ENCODE measurements around the gene CAMTA1.

Gene CAMTA1

DNA sequence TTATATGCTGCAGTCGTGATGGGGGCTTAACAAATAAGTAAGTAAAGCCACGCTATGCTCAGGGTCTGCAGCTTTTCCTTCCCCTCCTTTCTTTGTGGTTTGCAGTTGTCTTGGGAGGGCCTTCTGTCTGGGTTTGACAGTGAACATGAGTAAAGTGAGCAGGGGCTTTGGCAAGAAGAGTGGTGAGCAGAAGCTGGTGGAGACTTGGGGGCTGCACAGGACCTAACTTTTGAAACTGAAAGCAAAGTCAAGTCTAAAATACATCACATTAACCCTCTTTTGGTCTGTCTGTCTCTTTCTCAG lies 617.2 kb downstream of the CAMTA1 start:
- TF ChIP-seq, protein P1, sequence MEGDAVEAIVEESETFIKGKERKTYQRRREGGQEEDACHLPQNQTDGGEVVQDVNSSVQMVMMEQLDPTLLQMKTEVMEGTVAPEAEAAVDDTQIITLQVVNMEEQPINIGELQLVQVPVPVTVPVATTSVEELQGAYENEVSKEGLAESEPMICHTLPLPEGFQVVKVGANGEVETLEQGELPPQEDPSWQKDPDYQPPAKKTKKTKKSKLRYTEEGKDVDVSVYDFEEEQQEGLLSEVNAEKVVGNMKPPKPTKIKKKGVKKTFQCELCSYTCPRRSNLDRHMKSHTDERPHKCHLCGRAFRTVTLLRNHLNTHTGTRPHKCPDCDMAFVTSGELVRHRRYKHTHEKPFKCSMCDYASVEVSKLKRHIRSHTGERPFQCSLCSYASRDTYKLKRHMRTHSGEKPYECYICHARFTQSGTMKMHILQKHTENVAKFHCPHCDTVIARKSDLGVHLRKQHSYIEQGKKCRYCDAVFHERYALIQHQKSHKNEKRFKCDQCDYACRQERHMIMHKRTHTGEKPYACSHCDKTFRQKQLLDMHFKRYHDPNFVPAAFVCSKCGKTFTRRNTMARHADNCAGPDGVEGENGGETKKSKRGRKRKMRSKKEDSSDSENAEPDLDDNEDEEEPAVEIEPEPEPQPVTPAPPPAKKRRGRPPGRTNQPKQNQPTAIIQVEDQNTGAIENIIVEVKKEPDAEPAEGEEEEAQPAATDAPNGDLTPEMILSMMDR (IDR thresholded peaks at IDR 0.05; ENCODE audit: control insufficient read depth, extremely low read depth, insufficient read depth) = no peak
- no peak for DNase-seq (ENCODE audit: low read depth)

DNA sequence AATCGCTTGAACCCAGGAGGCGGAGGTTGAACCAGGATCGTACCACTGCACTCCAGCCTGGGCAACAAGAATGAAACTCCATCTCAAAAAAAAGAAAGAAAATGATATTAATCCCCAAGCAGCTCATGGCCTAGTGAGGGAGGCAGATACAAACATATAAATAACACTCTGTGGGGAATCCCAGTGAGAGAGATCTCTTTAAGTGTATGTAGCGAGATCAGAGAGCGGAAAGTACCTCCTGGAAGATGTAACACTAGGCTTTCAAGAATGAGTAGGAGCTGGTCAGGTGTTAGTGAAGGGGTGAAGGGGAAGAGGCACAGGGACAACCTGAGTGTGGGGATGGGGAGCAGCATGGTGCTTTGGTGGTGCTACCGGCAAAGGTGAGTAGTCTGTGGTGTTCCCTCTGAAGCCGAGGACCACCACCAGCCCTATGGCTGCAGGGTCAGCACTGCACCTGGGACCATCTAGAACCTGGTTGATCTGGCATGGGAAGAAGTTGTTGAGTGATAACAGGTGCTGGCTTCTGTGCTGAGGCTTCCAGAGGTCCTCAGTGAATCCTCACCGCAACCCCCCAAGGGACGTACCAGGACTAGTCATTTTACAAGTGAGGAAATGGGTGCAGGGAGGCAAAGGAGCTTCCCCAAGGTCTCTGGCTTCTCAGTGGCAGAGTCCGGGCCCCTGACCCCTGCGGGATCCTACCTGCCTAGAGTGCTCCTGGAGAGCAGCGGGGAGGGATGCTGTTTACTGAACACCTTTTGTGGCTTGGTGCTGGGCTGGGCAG lies 618.2 kb downstream of the CAMTA1 start:
- TF ChIP-seq, protein P1 (IDR thresholded peaks at IDR 0.05; ENCODE audit: control insufficient read depth, extremely low read depth, insufficient read depth) = no peak
- DNase-seq (ENCODE audit: low read depth) = no peak
- H3K4me3 ChIP-seq (ENCODE audit: low read depth, low read length) = no peak overlapping the region

More for the DNA sequence above, 617.2 kb downstream of the CAMTA1 start:
- no peak overlapping the region for H3K4me3 ChIP-seq (ENCODE audit: low read depth, low read length)

DNA sequence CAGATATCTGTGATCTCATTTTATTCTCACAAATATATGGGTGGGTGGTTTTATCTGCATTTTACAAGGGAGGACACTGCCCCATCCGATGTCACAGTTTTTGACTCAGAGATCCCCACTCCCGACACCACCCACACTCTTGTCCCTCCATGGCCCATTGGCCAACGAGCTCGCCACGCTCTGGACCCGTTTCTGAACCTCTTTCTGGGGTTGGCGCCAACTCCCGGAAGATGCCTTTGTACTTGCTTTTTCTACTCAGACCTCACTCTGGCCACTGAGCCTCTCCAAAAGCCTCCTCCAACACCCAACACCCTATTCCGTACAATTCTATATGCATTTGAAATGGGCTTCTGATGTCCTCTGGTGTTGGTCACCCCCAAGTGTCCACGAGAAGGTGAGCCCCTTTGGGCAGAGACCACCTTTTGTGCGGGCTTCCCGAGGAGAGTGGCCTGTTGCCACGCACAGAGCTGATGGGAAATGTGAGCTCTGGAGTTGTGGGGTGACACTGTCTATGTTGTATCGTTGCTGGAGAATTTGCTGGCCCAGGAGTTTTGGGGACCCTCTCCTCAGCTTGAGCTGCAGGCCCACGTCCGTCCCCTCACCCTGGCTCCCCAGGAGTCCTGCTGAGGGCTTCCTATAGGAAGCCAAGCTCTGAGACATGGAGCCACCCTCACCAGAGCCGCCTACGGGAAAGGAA lies 618.9 kb downstream of the CAMTA1 start:
- no peak overlapping the region for H3K4me3 ChIP-seq (ENCODE audit: low read depth, low read length)
- TF ChIP-seq, protein P1 (IDR thresholded peaks at IDR 0.05; ENCODE audit: control insufficient read depth, extremely low read depth, insufficient read depth) = no peak
- no peak for DNase-seq (ENCODE audit: low read depth)

DNA sequence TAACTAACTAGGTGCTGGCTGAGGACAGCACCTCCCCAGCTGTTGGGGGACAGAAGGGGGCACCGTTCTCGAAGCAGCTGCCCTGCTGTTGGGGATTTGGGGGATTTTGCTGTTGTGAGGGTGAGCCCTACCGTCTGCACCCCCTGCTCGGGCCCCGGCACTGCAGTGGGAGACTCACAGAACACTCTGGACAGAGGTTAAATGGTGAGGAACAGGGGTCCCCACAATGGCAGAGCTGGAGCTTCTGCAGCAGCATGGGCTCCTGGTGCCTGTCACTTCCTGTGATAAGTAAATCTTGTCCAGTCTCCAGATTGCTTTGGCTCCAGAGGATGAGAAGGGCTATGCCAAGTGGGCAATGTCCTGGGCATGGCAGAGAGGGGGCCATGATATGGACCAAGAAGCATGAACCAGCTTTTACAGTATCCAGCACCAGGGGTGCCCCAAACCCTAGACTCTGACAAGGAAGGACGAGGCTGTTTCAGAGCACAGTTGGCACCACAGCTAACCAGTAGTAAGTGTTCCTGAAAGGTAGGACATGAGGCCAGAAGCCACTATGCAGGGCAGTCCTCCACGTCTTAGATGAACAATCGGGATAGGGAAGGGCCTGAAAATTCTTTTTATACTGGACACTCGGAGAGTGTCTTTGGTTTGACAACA lies 620.7 kb downstream of the CAMTA1 start:
- no peak overlapping the region for H3K4me3 ChIP-seq (ENCODE audit: low read depth, low read length)

DNA sequence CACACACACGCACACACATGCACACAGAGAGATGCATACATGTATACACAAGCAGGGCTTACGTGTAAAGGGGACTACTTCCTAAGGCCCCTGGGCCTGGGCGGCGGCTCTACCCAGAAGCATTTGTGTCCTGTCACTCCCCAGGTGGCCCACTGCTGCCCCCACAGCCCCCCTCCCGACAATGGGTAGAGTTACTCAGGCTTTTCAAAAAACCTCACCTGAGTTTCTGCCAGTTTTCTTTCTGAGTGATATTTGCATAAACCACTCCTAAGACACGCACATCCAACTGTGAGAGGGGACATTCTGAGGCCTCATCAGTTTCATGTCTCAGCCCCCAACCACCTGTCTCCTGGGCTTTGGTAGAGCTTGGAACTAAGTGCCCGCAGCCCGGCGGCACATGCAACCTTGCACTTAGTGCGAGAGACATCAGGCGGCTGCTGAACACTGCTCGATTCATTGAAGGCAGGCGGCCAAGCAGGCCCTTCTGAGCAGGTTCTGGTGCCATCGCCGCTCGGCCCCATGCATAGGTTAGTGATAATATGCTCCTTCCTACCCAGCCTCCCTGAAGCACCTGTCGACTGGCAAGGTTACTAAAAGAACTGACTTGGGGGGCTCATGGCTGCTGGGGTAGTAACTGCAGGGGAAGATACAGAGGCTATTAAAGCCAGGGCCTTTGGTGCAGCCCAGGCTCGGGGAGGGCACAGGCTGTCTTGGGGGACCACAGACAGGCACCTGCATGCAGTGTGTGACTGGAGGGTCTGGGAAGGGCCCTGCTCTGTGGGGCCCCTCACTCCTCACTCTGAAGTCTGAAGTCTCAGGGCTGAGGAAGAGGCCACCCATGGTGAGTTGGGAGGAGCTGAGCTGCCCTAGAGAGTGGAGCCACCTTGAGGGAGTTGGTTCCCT lies 621.6 kb downstream of the CAMTA1 start:
- no peak for DNase-seq (ENCODE audit: low read depth)
- H3K4me3 ChIP-seq (ENCODE audit: low read depth, low read length) = no peak overlapping the region
- TF ChIP-seq, protein P1 (IDR thresholded peaks at IDR 0.05; ENCODE audit: control insufficient read depth, extremely low read depth, insufficient read depth) = no peak

More for the DNA sequence above, 620.7 kb downstream of the CAMTA1 start:
- DNase-seq (ENCODE audit: low read depth) = no peak
- TF ChIP-seq, protein P1 (IDR thresholded peaks at IDR 0.05; ENCODE audit: control insufficient read depth, extremely low read depth, insufficient read depth) = no peak

DNA sequence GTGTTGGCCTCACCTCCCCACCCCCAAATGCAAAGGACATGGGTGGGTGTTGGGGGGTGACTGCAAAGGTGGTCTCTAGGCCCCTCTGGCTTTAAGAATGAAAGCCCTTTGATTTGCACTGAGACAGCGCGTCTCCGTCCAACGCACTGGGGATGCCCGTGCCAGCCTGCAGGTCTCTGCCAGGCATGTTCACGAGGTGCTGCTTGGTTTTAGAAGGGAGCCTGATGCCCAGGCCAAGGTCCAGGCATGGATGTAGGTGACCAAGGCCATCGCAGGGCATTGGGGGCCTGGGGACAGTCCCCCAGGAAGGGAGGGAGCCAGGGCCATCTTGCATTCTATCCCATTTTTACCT lies 622.3 kb downstream of the CAMTA1 start:
- H3K4me3 ChIP-seq (ENCODE audit: low read depth, low read length) = no peak overlapping the region
- TF ChIP-seq, protein P1 (IDR thresholded peaks at IDR 0.05; ENCODE audit: control insufficient read depth, extremely low read depth, insufficient read depth) = no peak
- DNase-seq (ENCODE audit: low read depth) = no peak
